Osteoblast (primary cell): ENCODE data around the gene ASPG. TPM values are rescaled to one million over a fixed set of nuclear protein-coding genes. Genes with fewer than 3 reads are reported as not detected.

Experiments
- DNase-seq: peaks from one replicate; pipeline ENCODE4 v3.0.0; 2011; ENCODE audit warnings: low spot score, mixed read lengths; ENCODE audit not compliant: insufficient read length; ENCODE audit errors: missing footprints
- H2AFZ ChIP-seq: 2 replicates; pipeline ENCODE4 v1.6.0; 2011; ENCODE audit warnings: mild to moderate bottlenecking, low read length
- H3K27ac ChIP-seq: 2 replicates; pipeline ENCODE4 v1.5.1; 2011; ENCODE audit warnings: mild to moderate bottlenecking, low read depth, low read length, moderate library complexity
- H3K27me3 ChIP-seq: 2 replicates; pipeline ENCODE4 v1.6.0; 2012; ENCODE audit warnings: mild to moderate bottlenecking, control low read depth, inconsistent platforms, low read length, moderate library complexity; ENCODE audit not compliant: insufficient read depth
- H3K36me3 ChIP-seq: 2 replicates; pipeline ENCODE4 v1.5.1; 2011; ENCODE audit warnings: mild to moderate bottlenecking, low read length, control low read depth, moderate library complexity; ENCODE audit not compliant: insufficient read depth
- H3K4me1 ChIP-seq: 2 replicates; pipeline ENCODE4 v1.5.1; 2011; ENCODE audit warnings: mild to moderate bottlenecking, low read length, control low read depth, moderate library complexity; ENCODE audit not compliant: insufficient read depth
- H3K4me2 ChIP-seq: 2 replicates; pipeline ENCODE4 v1.6.0; 2011; ENCODE audit warnings: mild to moderate bottlenecking, low read length; ENCODE audit not compliant: insufficient read depth
- H3K4me3 ChIP-seq: fragments of 200-600 bp; sonication (generic); 3 replicates; pipeline ENCODE4 v1.5.1; 2012; ENCODE audit warnings: mild to moderate bottlenecking, low read length, inconsistent platforms; ENCODE audit not compliant: insufficient read depth
- H3K79me2 ChIP-seq: 2 replicates; pipeline ENCODE4 v1.6.0; 2012; ENCODE audit warnings: mild to moderate bottlenecking, low read length, control low read depth, inconsistent platforms; ENCODE audit not compliant: insufficient read depth
- H3K9me3 ChIP-seq: 2 replicates; pipeline ENCODE4 v1.5.1; 2011; ENCODE audit warnings: low read depth, low read length, control low read depth
- H4K20me1 ChIP-seq: 2 replicates; pipeline ENCODE4 v1.6.0; 2012; ENCODE audit warnings: mild to moderate bottlenecking, low read length, control low read depth; ENCODE audit not compliant: insufficient read depth
- total RNA-seq: library from RNA; depleted of rRNA; stranded (reverse); fragments of >200 nt; gene quantifications from 2 replicates; pipeline ENCODE4 v1.2.3, GENCODE V29; 2012
- TF ChIP-seq, protein P1 (sequence below): IDR thresholded peaks from 2 replicates; pipeline ENCODE4 v1.5.1; 2011; ENCODE audit warnings: mild to moderate bottlenecking, low read depth, low read length, moderate library complexity; ENCODE audit errors: extremely low read depth

ASPG gene
- total RNA-seq, 1 donor, result not detected

- Histone ChIP-seq H3K79me2 (no peaks in the 10 kb centered on the region), H3K36me3 (no peaks in the 10 kb centered on the region), H2AFZ (no peak overlapping the region), H3K27ac (no peak overlapping the region), H3K9me3 (no peaks in the 10 kb centered on the region), H3K27me3 (peaks cover 33% of the 10 kb centered on the region), H3K4me3 (no peak overlapping the region), H4K20me1 (no peaks in the 10 kb centered on the region), H3K4me2 (no peak overlapping the region), H3K4me1 (no peaks in the 10 kb centered on the region)
- TF ChIP-seq, protein P1, sequence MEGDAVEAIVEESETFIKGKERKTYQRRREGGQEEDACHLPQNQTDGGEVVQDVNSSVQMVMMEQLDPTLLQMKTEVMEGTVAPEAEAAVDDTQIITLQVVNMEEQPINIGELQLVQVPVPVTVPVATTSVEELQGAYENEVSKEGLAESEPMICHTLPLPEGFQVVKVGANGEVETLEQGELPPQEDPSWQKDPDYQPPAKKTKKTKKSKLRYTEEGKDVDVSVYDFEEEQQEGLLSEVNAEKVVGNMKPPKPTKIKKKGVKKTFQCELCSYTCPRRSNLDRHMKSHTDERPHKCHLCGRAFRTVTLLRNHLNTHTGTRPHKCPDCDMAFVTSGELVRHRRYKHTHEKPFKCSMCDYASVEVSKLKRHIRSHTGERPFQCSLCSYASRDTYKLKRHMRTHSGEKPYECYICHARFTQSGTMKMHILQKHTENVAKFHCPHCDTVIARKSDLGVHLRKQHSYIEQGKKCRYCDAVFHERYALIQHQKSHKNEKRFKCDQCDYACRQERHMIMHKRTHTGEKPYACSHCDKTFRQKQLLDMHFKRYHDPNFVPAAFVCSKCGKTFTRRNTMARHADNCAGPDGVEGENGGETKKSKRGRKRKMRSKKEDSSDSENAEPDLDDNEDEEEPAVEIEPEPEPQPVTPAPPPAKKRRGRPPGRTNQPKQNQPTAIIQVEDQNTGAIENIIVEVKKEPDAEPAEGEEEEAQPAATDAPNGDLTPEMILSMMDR, result no peak
- DNase-seq, result peak; percentile 90
Measured at GRCh38 chr14:104136472-104137296, 51.2 kb downstream of the ASPG start.

GRCh38 chr14:104137297-104138097, 52.0 kb downstream of the ASPG start:
- DNase-seq, result peak; percentile 99

GRCh38 chr14:104138098-104138717, 52.7 kb downstream of the ASPG start, which contains the start of gene KIF26A:
Gene KIF26A (plus strand): TSS chr14:104138587. CDS start chr14:104138723, 136 bp downstream.
- TF ChIP-seq, protein P1, result no peak
- no peak within 1 kb of the TSS for H3K4me3 ChIP-seq
- no peak within 1 kb of the TSS for H3K4me2 ChIP-seq
- H2AFZ ChIP-seq, result no peak within 1 kb of the TSS
- H3K4me1 ChIP-seq, result no peaks in the 10 kb centered on the region
- peak; percentile 86 for DNase-seq
- H4K20me1 ChIP-seq, result no peaks in the 10 kb centered on the region
- no peaks in the 10 kb centered on the region for H3K36me3 ChIP-seq
- H3K27ac ChIP-seq, result no peak within 1 kb of the TSS
- H3K9me3 ChIP-seq, result no peaks in the 10 kb centered on the region
- H3K79me2 ChIP-seq, result no peaks in the 10 kb centered on the region
- peaks cover 33% of the 10 kb centered on the region for H3K27me3 ChIP-seq

More at GRCh38 chr14:104137297-104138097, 52.0 kb downstream of the ASPG start:
- no peak overlapping the region for H3K27ac ChIP-seq
- no peaks in the 10 kb centered on the region for H3K4me1 ChIP-seq
- peaks cover 33% of the 10 kb centered on the region for H3K27me3 ChIP-seq
- no peaks in the 10 kb centered on the region for H3K36me3 ChIP-seq
- H3K4me2 ChIP-seq, result no peak overlapping the region
- H3K79me2 ChIP-seq, result no peaks in the 10 kb centered on the region
- no peaks in the 10 kb centered on the region for H3K9me3 ChIP-seq
- H4K20me1 ChIP-seq, result no peaks in the 10 kb centered on the region
- no peak overlapping the region for H3K4me3 ChIP-seq
- no peak overlapping the region for H2AFZ ChIP-seq
- TF ChIP-seq, protein P1, result peak; percentile 46
